ENCODE data around the gene RASAL2.

The RASAL2 gene

GRCh38 chr1:178407215-178407614, 313.3 kb downstream of the RASAL2 start:
- no peak for DNase-seq

- DNase-seq: no peak
Observed at GRCh38 chr1:178407655-178408054, 313.8 kb downstream of the RASAL2 start.

GRCh38 chr1:178408871-178409270, 315.0 kb downstream of the RASAL2 start:
- DNase-seq: no peak

GRCh38 chr1:178409541-178409940, 315.6 kb downstream of the RASAL2 start:
- DNase-seq: no peak

DNA sequence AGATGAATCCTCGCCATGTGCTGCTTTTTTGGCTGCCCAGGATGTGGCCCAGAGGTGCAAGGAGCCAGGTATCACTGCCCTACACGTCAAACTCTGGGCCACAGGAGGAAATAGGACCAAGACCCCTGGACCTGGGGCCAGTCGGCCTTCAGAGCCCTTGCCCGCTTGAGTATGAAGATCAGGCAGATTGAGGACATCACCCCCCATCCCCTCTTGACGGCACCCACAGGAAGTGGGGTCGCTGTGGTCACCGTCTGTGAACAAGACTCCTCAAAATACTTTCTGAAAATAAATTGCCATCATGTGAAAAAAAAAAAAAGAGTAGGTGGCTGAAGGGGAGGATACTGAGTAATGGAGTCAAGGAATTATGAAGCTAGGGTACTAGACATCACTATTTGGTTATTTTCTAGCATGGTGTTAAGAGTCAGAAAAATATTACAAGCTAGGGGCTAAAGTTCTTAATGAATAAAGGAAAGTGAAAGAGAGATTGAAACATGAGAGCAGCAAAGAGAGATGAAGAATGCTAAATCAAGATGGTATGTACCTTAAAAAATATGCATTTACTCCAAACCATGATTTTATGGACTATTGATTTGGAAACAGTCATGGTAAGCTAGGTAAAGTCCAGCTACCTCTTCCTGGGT, 318.0 kb downstream of the RASAL2 start:
- no peak for DNase-seq

GRCh38 chr1:178412400-178412770, 318.5 kb downstream of the RASAL2 start:
- DNase-seq: no peak

GRCh38 chr1:178417858-178418257, 324.0 kb downstream of the RASAL2 start:
- no peak for DNase-seq

DNA sequence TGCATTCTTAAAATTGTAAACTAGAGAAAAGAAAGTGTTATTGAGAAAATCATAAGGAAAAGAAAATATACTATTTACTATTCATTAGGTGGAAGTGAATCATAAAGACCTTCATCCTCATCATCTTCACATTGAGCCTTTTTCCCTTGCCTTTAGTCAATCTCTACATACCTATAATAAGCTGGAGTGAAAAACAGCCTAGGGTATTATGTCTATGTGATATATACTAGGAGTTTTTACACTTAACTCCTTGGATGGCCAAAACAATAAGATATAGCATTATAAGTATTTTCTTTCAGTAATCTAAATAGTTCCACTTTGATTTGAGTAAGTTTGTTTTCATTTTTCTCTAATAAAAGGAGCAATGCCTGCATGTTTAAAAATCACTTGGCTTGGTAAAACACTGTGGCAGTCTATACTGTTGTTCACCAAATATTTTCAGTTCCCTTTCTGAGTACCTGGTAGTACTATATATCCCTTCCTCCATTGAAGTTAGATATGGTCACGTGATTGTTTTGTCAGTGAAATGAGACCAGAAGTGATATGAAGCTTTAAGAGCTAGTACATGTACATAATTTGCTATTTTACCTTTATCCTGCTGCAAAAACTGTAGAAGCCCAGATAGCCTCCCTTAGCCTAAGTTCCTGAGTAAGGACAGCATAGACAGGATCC, 324.5 kb downstream of the RASAL2 start:
- no peak for DNase-seq

DNA sequence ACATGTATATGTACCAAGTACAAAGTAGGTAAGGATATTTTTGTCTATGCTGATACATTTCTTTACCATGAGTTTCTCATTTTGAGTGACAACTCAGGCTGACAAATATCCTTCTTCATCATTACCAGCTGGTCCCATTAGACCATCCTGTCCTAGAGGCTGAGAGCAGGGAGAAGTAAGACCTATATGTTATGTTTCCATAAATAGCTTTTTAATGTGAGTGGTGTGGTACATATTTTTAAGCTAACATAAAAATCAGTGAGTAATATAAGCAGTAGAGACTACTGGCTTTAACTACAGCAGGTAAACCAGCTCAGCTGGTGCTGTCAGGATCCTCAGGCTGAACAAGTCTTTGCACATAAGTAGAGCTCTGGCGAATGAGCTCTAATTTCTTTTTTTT, 340.5 kb downstream of the RASAL2 start:
- DNase-seq: no peak

DNA sequence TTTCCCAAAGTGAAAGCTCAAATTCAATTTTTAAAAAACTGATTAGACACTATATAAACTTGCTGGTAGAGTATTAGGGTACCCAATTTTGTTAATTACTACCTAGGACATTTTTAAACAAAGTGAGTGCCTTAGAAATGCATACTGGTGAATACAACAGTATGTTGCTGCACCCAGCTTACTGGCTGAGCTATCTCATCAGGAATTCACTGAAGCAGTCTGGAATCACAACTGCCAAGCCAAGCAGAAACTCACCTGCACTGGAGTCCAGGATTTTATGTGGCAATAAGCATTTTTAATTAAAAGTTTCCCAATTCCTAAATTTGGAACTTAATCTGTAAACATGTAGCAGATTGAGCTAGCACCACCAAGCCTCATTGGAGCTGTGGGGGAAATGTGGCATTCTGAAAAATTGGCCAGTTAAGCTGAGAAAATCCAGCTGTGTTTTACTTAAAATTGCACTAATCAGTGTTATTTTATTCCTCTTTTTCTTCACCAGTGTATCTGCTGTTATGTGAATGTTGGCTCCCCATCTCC, 341.1 kb downstream of the RASAL2 start:
- no peak for DNase-seq

- DNase-seq: no peak
Observed at GRCh38 chr1:178436899-178437298, 343.0 kb downstream of the RASAL2 start.

DNA sequence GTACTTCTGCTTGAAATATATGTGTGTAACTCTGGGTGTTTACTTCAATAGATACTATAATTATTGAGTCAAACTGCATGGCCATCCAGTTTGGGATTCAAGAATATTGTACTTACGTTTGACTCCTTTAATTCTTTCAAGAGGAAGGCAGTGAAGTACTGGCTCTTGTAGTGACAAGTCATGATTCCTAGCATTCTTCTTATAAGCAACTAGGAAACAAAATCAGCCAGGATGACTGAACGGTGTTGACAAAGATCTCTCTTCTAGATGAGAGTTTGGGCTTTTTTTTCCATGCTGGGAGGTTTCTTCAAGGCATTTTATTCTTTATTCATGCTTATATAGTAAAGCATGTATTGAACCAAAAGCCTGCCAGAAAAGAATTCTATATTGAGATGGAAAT, 344.5 kb downstream of the RASAL2 start:
- DNase-seq: no peak

- DNase-seq: no peak
Observed at GRCh38 chr1:178442925-178443324, 349.0 kb downstream of the RASAL2 start.

GRCh38 chr1:178450871-178451270, 357.0 kb downstream of the RASAL2 start:
- DNase-seq: no peak

- no peak for DNase-seq
Observed at GRCh38 chr1:178451529-178451928, 357.6 kb downstream of the RASAL2 start.

GRCh38 chr1:178452013-178452412, 358.1 kb downstream of the RASAL2 start:
- DNase-seq: no peak

- no peak for DNase-seq
Observed at GRCh38 chr1:178456472-178456871, 362.6 kb downstream of the RASAL2 start.

GRCh38 chr1:178457651-178458050, 363.7 kb downstream of the RASAL2 start:
- no peak for DNase-seq

DNA sequence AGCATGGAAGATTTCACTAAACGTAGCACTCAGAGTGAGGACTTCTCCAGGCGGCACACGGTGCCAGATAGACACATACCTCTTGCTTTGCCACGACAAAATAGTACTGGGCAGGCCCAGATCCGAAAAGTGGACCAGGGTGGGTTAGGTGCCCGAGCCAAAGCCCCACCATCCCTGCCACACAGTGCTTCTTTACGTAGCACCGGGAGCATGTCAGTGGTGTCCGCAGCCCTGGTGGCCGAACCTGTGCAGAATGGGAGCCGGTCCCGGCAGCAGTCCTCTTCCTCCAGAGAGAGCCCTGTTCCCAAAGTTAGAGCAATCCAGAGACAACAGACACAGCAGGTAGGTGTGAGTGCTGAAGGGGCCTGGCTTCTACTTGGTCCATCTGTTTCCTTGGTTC, 364.3 kb downstream of the RASAL2 start:
- no peak for DNase-seq

DNA sequence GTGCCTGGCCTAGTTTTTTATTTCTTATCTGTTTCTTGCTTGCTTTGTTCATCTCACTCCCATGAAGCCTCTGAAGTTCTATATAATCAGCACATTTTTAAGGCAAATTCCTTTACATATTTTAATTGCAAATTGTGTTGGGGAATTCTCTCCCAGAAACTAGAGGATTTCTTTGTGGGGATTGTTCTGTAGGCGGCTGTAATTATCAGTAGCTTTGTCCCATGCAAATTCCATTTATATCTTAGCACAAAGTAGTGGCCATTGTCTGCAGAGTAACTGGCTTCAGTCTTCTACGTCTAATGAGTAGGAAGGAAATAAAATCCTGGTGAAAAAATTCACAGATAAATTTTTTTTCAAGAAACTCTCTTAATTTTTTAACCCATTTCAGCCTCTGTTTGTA, 367.2 kb downstream of the RASAL2 start:
- DNase-seq: no peak

DNA sequence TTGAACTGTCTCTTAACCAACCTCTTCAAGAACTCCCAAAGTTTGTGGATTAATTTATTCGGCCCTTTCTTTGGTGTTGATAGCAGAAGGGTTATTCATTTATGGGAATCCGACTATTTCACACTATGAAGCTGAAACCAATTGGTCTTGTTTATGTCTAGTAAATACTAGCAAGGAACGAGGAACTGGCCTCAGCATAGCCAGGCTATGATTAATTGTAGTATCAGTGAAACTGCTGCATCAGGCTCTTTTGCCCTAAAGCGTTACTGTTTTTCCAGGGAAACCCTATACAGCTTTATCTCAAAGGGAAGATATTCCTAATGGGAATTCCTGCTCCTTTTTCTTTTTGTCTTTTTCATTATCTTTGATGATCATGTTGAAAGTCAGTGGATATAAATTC, 367.8 kb downstream of the RASAL2 start:
- no peak for DNase-seq

GRCh38 chr1:178464141-178464540, 370.2 kb downstream of the RASAL2 start:
- DNase-seq: no peak

DNA sequence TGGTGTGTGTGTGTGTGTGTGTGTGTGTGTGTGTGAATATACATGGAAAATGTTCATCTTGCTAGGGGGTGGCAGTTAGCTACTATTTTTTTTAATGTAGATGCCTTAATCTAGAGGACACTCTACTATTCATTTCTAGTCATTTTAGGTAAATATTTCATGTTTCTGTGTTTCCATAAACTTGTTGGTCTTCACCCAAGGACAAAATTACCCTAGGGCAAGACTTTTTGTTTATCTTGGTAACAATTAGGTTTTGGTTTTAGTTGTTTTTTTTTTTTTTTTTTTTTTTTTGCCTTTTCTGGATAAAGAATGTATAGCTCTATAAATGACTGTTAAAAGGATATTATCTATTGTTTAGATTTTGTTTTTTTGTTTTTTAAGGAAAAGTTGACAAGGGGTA, 370.7 kb downstream of the RASAL2 start:
- no peak for DNase-seq

GRCh38 chr1:178465011-178465410, 371.1 kb downstream of the RASAL2 start:
- no peak for DNase-seq

DNA sequence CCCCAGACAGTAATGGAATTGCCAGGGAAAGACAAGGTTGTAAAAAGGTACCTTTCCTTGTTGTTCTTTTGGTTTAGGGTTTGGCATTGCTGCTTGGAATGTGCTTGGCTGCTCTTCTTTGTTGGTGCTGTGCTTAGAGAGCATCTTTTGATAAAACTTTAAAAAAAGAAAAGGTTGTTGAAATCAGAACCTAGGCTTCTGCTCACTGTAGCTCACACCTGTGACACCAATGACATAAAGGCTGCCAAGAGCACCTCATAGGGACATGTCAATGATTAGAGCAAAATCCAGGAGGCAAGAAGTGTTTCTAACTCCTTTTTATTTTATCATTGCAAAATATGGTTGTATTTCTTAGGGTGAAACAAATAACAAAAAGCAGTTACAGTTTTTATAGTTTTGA, 373.9 kb downstream of the RASAL2 start:
- DNase-seq: no peak

Data from activated CD4-positive, alpha-beta T cell treated with anti-CD3 and anti-CD28 coated beads, Interleukin-2, Interleukin-6, amounts not matched to agents 100 ng/mL and 50 ng/mL, durations not matched to agents 16 hours and 8 hours (primary cell).